HG03378 (cell line): Measurements from ENCODE around the gene LDLRAD4.

Experiments
- ATAC-seq: cut with Tn5 transposase; IDR thresholded peaks from one replicate; pipeline ENCODE4 v1.9.1; 2021; ENCODE audit warnings: mild to moderate bottlenecking, moderate library complexity; ENCODE audit not compliant: unreplicated experiment

The LDLRAD4 gene

DNA sequence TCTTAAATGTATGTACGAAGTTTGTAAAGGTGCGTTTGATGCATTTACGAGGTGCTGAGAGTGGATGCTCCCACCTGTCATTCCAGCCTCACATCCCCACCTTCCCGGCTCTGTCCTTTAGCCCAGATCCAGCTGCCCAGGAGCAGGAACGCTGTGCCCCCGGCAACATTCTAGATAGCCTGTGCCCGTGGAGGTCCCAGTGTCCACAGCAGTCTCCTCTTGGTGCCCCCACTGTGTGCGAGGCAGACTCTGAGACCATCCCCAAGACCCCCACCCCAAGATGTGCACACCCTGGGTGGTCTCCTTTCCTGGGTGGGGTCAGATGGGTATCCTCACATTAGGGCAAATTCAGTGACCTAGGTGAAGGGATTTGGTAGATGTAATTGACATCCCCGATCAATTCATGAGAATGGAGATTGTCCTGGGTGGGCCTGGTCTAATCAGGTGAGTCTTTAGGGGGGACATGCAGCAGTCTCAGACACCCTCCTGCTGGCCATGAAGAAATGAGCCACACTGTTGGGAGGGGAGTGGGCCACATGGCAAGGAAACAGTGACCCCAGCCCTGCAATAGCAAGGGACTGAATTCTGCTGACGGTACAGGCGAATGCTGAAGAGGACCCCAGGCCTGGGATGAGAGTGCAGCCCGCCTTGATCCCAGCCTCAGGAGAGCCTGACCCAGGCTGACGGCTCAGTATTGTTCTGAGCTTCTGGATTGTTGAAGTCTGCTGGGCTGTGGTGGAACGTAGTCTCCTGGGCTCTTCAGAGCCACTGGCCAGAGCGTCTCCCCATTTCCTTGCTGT lies 304.5 kb downstream of the LDLRAD4 start:
- no peak for ATAC-seq

GRCh38 chr18:13524054-13524453 lies 305.5 kb downstream of the LDLRAD4 start:
- ATAC-seq: no peak

GRCh38 chr18:13524811-13525210 lies 306.3 kb downstream of the LDLRAD4 start:
- ATAC-seq: no peak

DNA sequence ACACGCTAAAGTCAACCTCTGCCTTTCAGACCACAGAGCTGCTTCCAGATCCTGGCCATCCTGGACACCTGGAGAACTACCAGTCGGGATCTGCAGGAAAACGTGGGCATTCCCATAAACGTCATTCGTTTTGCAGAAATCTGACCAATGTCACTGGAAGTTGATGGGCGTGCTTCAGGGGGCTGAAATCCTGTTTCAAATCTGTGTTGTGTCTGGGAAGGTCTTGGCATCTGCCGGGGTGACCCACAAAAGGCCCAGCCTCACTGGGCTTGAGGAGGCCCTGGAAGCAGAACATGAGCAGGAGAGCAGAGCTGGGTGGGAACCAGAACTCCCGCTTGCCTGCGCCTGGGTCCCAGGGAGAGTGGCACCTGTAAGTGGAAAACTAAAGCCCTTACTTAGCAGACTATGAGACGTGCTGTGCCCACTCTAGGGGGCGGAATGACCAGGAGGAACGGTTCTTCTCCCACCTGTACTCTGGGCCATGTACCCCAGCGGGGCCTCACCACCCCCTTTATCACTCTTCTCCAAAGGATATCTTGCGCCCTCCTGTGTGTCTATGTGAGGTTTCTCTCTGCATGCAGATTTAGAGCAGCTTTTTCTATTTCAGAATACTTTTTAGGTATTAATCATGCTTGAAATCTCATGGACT lies 306.9 kb downstream of the LDLRAD4 start:
- ATAC-seq: no peak

GRCh38 chr18:13526519-13526918 lies 308.0 kb downstream of the LDLRAD4 start:
- no peak for ATAC-seq

DNA sequence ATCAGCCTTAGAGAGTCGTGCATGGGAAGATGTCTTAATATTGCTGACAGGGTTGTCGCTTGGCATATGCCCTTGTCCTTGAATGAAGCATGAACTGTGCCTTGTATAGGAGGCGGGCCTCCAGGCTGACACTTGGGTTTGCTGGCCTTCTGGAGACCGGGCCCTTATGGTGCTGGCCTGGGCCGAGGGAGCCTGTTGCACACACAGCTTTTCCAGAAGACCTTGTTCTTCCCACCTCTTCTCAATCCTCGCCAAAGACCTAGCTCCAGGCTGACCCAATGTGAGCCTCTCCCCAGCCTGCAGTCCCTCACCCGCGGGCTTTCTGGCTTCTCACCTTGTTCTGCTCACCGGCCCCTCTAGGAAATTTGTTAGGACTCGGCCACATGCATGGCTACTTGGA lies 308.7 kb downstream of the LDLRAD4 start:
- no peak for ATAC-seq

GRCh38 chr18:13527730-13528129 lies 309.2 kb downstream of the LDLRAD4 start:
- ATAC-seq: no peak

GRCh38 chr18:13528739-13529392 lies 310.3 kb downstream of the LDLRAD4 start:
- ATAC-seq: no peak

DNA sequence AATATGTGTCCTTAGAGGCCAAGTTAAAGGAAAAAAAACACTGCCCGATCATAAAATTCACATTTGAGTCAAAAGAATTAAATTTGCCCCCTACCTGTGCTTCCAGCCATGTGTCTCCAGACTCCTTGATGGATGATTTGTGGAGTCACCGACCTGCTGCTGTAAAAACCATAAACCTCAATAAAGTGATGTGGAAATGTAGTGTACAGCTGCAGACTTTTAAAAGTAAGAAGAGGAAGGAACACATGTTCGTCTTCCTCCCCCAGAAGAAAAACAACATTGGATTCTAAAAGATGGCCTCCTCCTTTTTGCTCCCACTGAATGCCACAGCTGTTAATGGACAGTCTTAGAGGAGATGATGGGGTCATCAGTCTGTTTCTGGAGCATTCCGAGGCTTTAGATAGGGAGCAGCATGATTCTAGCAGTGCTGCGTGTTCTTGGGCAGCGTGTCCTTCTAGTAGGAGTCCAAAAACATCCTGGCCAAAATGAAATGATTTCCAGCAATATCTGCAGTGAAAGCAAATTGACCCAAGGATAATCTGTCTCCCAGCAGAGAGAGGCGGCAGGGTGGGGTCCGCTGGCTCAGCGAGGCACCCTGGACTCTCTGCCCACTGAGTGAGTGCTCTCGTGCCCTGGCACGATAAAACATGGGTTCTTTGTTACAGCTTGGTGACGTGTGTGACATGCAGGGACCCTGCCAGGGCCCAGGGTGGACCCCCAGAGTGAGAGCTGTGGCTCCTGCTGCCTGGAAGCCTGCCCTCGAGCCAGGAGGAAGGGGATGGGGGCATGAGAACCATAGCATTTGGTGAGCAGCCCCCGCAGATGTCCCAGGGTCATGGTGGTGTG lies 311.7 kb downstream of the LDLRAD4 start:
- no peak for ATAC-seq

DNA sequence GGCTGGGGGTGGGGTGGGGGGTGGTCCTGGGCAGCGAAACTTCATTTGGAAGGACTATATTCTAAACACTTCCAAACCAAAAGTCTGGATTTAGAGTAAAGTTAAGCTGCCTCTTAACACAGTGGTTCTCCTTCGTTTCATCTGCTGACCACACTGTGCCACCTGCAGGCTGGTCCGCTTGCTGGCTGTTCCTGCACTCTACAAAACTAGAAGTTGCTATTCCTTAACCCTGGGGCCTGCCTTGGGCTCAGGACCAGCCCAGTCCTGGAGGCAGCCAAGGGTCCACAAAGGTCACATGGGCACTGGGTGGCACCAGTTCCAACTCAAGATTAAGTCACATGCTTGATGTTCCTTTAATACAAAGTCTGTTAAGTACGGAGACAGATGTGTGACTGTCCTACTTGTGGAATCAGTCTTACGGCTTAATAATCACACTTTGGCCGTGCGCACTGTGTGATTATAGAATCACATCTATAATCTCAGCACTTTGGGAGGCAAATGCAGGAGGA lies 312.4 kb downstream of the LDLRAD4 start:
- no peak for ATAC-seq

GRCh38 chr18:13531681-13532325 lies 313.2 kb downstream of the LDLRAD4 start:
- no peak for ATAC-seq

GRCh38 chr18:13532406-13533075 lies 314.0 kb downstream of the LDLRAD4 start:
- no peak for ATAC-seq

DNA sequence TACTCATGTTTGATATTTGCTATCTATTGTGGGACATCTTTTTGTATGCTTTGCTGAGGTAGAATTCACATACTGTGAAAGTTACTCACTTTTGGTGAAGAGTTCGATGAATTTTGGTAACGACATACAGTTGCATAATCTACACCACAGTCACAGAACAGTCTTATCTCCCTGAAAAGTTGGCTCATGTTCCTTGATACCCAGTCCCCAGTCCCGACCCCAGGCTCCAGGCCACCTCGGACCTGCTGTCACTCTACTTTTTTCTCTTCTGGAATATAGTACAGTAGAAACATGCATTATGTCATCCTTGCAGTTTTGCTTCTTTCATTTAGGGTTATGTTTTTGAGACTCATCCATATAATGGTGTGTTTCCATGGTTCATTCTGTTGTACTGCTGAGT lies 316.1 kb downstream of the LDLRAD4 start:
- no peak for ATAC-seq

DNA sequence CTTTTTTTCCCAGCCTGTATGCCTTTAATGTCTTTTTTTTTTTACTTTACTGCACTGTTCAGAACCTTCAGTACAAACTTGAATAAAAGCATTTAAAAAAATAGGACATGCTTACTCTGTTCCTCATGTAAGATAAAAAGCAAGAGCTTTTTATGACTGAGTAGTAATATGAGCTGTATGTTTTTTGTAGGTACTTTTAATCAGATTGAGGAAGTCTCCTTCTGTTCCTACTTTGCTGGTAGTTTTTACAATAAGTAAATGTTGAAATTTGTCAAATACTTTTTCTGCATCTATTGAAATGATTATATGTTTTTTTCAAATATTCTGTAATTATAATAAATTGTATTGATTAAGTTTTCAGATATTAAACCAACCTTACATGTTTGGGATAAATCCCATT lies 318.0 kb downstream of the LDLRAD4 start:
- no peak for ATAC-seq

DNA sequence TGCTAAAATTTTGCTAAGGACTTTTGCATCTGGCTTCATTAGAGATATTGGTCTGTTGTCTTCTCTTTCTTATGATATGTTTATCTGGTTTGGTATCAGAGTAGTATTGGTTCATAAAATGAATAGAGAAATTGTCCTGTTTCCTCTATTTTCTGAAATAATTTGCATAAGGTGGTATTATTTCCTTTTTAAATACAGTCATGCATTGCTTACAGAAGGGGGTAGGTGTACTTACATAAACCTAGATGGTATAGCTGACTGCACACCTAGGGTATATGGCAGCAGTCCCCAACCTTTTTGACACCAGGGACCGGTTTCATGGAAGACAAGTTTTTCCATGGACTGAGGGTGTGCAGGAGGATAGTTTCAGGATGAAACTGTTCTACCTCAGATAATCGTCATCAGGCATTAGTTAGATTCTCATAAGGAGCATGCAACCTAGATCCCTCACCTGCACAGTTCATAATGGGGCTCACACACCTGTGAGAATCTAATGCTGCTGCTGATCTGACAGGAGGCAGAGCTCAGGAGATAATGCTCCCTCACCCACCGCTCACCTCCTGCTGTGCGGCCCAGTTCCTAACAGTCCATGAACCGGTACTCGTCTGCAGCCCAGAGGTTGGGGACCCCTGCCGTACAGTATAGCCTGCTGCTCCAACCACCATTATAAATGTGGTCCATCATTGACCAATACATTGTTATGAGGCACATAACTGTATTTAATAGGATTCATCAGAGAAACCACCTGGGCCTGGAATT lies 318.6 kb downstream of the LDLRAD4 start:
- ATAC-seq: no peak

DNA sequence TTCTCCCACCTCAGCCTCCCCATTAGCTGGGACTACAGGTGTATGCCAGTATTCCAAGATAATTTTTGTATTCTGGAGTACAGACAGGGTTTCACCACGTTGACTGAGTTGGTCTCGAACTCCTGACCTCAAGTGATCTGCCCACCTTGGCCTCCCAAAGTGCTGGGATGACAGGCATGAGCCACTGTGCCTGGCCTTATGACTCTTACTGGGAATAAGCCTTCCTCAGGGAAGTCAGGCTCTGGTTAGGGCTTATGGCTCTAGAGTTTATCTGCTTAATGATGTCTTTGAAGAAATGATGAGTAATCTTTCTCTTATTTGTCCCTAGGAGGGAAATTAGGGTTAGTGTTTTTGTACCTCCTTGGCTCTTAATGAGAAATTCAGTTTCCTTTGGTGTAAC lies 320.1 kb downstream of the LDLRAD4 start:
- no peak for ATAC-seq

DNA sequence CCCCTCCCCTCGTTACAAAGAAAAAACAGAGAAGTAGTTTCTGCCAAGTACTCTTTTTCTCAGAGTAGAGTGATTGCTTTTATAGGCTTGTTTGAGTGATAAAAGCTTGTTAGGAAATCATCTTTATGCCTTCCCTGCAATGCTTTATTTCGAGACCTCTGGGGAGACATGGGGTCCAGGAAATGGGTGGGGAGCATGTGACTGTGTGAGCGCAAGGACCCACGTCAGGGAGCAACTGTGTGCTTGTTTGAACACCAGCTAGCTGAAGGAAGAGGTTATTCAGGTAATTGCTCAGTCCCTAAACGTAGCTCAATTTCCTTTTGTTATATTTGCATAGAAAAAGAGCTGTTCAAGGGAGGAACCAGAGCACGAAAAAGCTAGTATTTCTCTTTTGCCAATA lies 320.5 kb downstream of the LDLRAD4 start:
- no peak for ATAC-seq

GRCh38 chr18:13539843-13540476 lies 321.4 kb downstream of the LDLRAD4 start:
- no peak for ATAC-seq
